Endothelial cell of umbilical vein (primary cell): ENCODE measurements around the gene SRSF2. TPM values are rescaled to one million over a fixed set of nuclear protein-coding genes. Genes with fewer than 3 reads are reported as not detected.

Experiments used
- BruUV-seq: library from RNA; stranded (reverse); fragments of 400-500 nt; replicated peaks from 2 replicates; lab custom pipeline; 2021; lab: Mats Ljungman, UMichigan
- CTCF ChIA-PET: fragments of 300-600, 350-600 bp; sonication (Branson Sonifier 250); formaldehyde crosslinking; loops from one replicate; lab custom pipeline; 2021; ENCODE audit warnings: antibody characterized with exemption, inconsistent platforms; lab: Charles Lee
- POLR2A ChIA-PET: fragments of 300-600, 350-600 bp; sonication (Branson Sonifier 250); formaldehyde crosslinking; loops from one replicate; lab custom pipeline; 2021; ENCODE audit warnings: antibody characterized with exemption, inconsistent platforms; lab: Charles Lee
- DNase-seq: peaks from one replicate; pipeline ENCODE4 v3.0.0-alpha.2; 2011; ENCODE audit warnings: low read depth, low spot score
- FAIRE-seq: peaks from 2 replicates; lab custom pipeline; 2011; peaks lifted over from hg19 to GRCh38; lab: Jason Lieb, UNC
- H2AFZ ChIP-seq: 2 replicates; pipeline ENCODE4 v1.6.0; 2012; ENCODE audit warnings: low read depth, low read length, control low read depth, inconsistent platforms
- H3K27ac ChIP-seq: 2 replicates; pipeline ENCODE4 v1.5.1; 2011; ENCODE audit warnings: low read depth, mild to moderate bottlenecking, control low read depth, low read length, moderate library complexity; ENCODE audit not compliant: insufficient read depth
- H3K27me3 ChIP-seq, 2 experiments: 2 replicates each; pipeline versions ENCODE4 v1.6.0 to v1.6.1; 2011; ENCODE audit warnings: low read length in 2 of 2, mixed read lengths in 1 of 2; ENCODE audit not compliant: control insufficient read depth in 2 of 2, insufficient read depth in 2 of 2
- H3K36me3 ChIP-seq, 2 experiments: 2 replicates in 1 of 2; 3 replicates in 1 of 2; pipeline ENCODE4 v1.5.1; 2011; ENCODE audit warnings: low read length in 2 of 2, mild to moderate bottlenecking in 1 of 2, moderate library complexity in 1 of 2; ENCODE audit not compliant: control insufficient read depth in 2 of 2, insufficient read depth in 2 of 2; ENCODE audit errors: extremely low read depth in 1 of 2
- H3K4me1 ChIP-seq: 3 replicates; pipeline ENCODE4 v1.5.1; 2011; ENCODE audit warnings: mild to moderate bottlenecking, low read length; ENCODE audit not compliant: control insufficient read depth, insufficient read depth; ENCODE audit errors: extremely low read depth
- H3K4me2 ChIP-seq: 2 replicates; pipeline ENCODE4 v1.6.1; 2011; ENCODE audit warnings: low read length, control low read depth, mixed read lengths; ENCODE audit not compliant: insufficient read depth
- H3K4me3 ChIP-seq, 3 experiments: fragments of 200-600 bp in 1 of 3; sonication (generic), shearing (Covaris generic) in 1 of 3; replicated peaks in 1 of 3; 2 replicates each; pipeline ENCODE4 v1.5.1; 2011 to 2016; ENCODE audit warnings: control low read depth in 3 of 3, low read length in 3 of 3, mild to moderate bottlenecking in 2 of 3, inconsistent platforms in 1 of 3, low read depth in 1 of 3, moderate library complexity in 1 of 3; ENCODE audit not compliant: insufficient read depth in 1 of 3
- H3K79me2 ChIP-seq: 2 replicates; pipeline ENCODE4 v1.6.0; 2012; ENCODE audit warnings: low read length, inconsistent platforms; ENCODE audit not compliant: control insufficient read depth, insufficient read depth
- H3K9ac ChIP-seq: replicated peaks from 2 replicates; pipeline ENCODE3; 2011; ENCODE audit warnings: low read length, control low read depth; ENCODE audit not compliant: insufficient read depth; ENCODE audit errors: extremely low read depth
- H3K9me1 ChIP-seq: replicated peaks from 3 replicates; pipeline ENCODE4 v1.6.0; 2011; ENCODE audit warnings: mild to moderate bottlenecking, low read length; ENCODE audit not compliant: control insufficient read depth, insufficient read depth; ENCODE audit errors: extremely low read depth
- H3K9me3 ChIP-seq: replicated peaks from 2 replicates; pipeline ENCODE4 v1.5.1; 2012; ENCODE audit warnings: low read length, inconsistent platforms; ENCODE audit not compliant: control insufficient read depth, insufficient read depth
- H4K20me1 ChIP-seq: replicated peaks from 2 replicates; pipeline ENCODE3; 2011; ENCODE audit warnings: mild to moderate bottlenecking, low read length; ENCODE audit not compliant: control insufficient read depth, insufficient read depth; ENCODE audit errors: extremely low read depth
- EZH2 ChIP-seq: IDR thresholded peaks from 2 replicates; pipeline ENCODE4 v1.6.1; 2012; ENCODE audit warnings: borderline replicate concordance, low read depth, mild to moderate bottlenecking, moderate library complexity, low read length, inconsistent platforms; ENCODE audit not compliant: severe bottlenecking
- FOS ChIP-seq: IDR thresholded peaks from 2 replicates; pipeline ENCODE4 v1.6.1; 2011; ENCODE audit warnings: mild to moderate bottlenecking, low read length, moderate library complexity, borderline replicate concordance; ENCODE audit not compliant: insufficient read depth
- GATA2 ChIP-seq: IDR thresholded peaks from 2 replicates; pipeline ENCODE4 v1.7.0; 2011; ENCODE audit warnings: low read depth, mild to moderate bottlenecking, moderate library complexity, mixed read lengths, low read length; ENCODE audit not compliant: insufficient read length, insufficient read depth
- MYC ChIP-seq: IDR thresholded peaks from one replicate; pipeline ENCODE4 v1.6.1; 2011; ENCODE audit warnings: mild to moderate bottlenecking, low read depth, low read length
- POLR2A ChIP-seq: IDR thresholded peaks from 2 replicates; pipeline ENCODE4 v1.6.1; 2012; ENCODE audit warnings: low read depth, mild to moderate bottlenecking, control low read depth, low read length
- POLR2AphosphoS5 ChIP-seq: IDR thresholded peaks from 2 replicates; pipeline ENCODE4 v1.6.1; 2012; ENCODE audit warnings: low read depth, mild to moderate bottlenecking, control low read depth, low read length, moderate library complexity; ENCODE audit not compliant: insufficient read depth
- dilution Hi-C: fragments of 300-500 bp; cut with MboI; formaldehyde crosslinking; loops from one replicate; pipeline ENCODE4 v1.15.0; 2019; ENCODE audit warnings: low sequenced_read_pairs; ENCODE audit not compliant: extremely low pct_ligation_motif_present
- intact Hi-C: fragments of 100-400 bp; cut with micrococcal nuclease; formaldehyde crosslinking; loops from one replicate; pipeline ENCODE4 v1.10.0; 2022
- polyA plus RNA-seq, 4 experiments: library from polyadenylated mRNA; depleted of rRNA in 3 of 4; stranded (reverse) in 3 of 4; unstranded in 1 of 4; fragments of >200 nt; gene quantifications; 2 replicates each; pipeline versions ENCODE4 v1.2.1 to v1.2.3, GENCODE V29; 2011 to 2012; ENCODE audit warnings: missing spikeins in 1 of 4
- total RNA-seq: library from RNA; stranded (reverse); gene quantifications from 2 replicates; pipeline ENCODE4 v1.2.3, GENCODE V29; 2021
- TF ChIP-seq, protein P1 (sequence below): IDR thresholded peaks from 2 replicates; pipeline ENCODE4 v1.6.1; 2011; ENCODE audit not compliant: insufficient read depth, insufficient read length

Gene SRSF2
- total and polyA plus RNA-seq, 2 donors (not counting 3 experiments of a cell fraction or from before 2014, with no cell fraction given): 283 to 307 TPM

DNA sequence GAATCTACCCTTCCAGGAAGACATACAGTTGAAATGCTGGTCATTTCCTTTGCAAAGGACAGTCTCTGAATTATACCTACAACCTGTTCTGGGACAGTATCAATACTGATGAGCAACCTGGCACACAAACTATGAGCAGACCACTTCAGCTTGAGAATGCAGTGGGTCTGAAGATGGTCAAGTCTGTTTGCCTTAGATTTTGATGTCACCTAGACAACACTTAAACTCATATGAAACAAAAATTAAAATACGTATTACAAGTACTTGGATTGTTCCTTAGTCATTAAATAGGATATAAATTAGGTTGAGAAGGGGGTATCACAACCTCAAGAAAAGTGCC, 3.5 kb downstream of the SRSF2 start:
- dilution Hi-C loops (no loop called here), intact Hi-C loops (no loop called here)
- Histone ChIP-seq H3K9me3 (no peaks in the 10 kb centered on the region), H4K20me1 (peaks cover 6% of the 10 kb centered on the region), H3K36me3 (peaks cover 8 to 33% of the 10 kb centered on the region in 2 experiments), H3K4me1 (peaks cover 25% of the 10 kb centered on the region), H2AFZ (no peak overlapping the region), H3K79me2 (peaks cover 64% of the 10 kb centered on the region), H3K9ac (no peak overlapping the region), H3K4me2 (peak overlapping the region; percentile 99), H3K27me3 (no peaks in the 10 kb centered on the region), H3K4me3 (peak overlapping the region in 1 of 3 experiments; percentile 92), H3K27ac (no peak overlapping the region), H3K9me1 (no peaks in the 10 kb centered on the region)
- ChIA-PET CTCF (interaction anchor here (1.0 to 1.4 kb wide), 2 partner anchors 39 to 175 kb away, joined by 3 to 6 read pairs; no protein-coding TSS in a partner anchor), POLR2A (no interaction called here)
- FAIRE-seq (no peak), DNase-seq (no peak)
- BruUV-seq: no TSS peak
- TF ChIP-seq GATA2: no peak
- TF ChIP-seq FOS: no peak
- TF ChIP-seq POLR2AphosphoS5: no peak
- TF ChIP-seq EZH2: no peak
- TF ChIP-seq POLR2A: no peak
- no peak for TF ChIP-seq MYC
- TF ChIP-seq, protein P1, sequence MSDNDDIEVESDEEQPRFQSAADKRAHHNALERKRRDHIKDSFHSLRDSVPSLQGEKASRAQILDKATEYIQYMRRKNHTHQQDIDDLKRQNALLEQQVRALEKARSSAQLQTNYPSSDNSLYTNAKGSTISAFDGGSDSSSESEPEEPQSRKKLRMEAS: no peak
